PC-3 (cell line): ENCODE results near the gene BCAS3.

Source experiments
- CTCF ChIP-seq: fragments of 300-600 bp; sonication (generic); conservative IDR thresholded peaks from 2 replicates; pipeline ENCODE4 v1.5.1; 2017; ENCODE audit warnings: antibody characterized with exemption, low read depth, mild to moderate bottlenecking, low read length
- EZH2 ChIP-seq: fragments of 300-600 bp; sonication (generic); IDR thresholded peaks from one replicate; pipeline ENCODE4 v1.6.1; 2017; ENCODE audit warnings: antibody characterized with exemption, mild to moderate bottlenecking, low read length; ENCODE audit not compliant: unreplicated experiment

DNA sequence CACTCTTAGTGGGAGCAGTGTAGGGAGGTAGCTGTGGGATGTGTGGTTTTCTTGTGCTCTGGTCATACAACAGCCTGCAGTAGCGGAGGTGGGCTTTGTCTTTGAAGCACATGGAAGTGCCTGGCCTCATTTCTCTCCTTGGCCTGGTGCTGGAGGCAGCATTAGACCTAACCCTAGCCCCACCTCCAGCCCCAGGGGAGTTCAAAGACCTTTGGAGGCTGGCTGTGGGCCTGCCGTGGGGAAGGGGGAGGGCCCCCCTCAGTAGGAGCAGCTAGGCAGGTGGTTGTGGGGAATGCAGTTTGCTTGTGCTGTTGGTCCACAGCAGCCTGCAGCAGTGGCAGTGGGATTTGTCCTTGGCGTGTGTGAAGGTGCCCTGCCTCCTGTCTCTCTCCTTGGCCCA lies 91.7 kb downstream of the BCAS3 start:
- TF ChIP-seq CTCF: no peak
- TF ChIP-seq EZH2: no peak
